Urothelium cell line (cell line): Measurements from ENCODE around the gene JPH3.
A peak's percentile ranks its signal among the peaks of the same experiment; 100 is the strongest.
"Not testable (repeated sequence)": the region's sequence is repeated elsewhere in the genome, so short reads cannot be mapped to it uniquely, and the experiment has no call there.

Experiments used
- DNase-seq: peaks from one replicate; pipeline ENCODE4 v3.0.0; 2011; ENCODE audit warnings: low spot score, mixed read lengths
- FAIRE-seq: peaks from 2 replicates; lab custom pipeline; 2011; peaks lifted over from hg19 to GRCh38; lab: Jason Lieb, UNC

JPH3 gene

DNA sequence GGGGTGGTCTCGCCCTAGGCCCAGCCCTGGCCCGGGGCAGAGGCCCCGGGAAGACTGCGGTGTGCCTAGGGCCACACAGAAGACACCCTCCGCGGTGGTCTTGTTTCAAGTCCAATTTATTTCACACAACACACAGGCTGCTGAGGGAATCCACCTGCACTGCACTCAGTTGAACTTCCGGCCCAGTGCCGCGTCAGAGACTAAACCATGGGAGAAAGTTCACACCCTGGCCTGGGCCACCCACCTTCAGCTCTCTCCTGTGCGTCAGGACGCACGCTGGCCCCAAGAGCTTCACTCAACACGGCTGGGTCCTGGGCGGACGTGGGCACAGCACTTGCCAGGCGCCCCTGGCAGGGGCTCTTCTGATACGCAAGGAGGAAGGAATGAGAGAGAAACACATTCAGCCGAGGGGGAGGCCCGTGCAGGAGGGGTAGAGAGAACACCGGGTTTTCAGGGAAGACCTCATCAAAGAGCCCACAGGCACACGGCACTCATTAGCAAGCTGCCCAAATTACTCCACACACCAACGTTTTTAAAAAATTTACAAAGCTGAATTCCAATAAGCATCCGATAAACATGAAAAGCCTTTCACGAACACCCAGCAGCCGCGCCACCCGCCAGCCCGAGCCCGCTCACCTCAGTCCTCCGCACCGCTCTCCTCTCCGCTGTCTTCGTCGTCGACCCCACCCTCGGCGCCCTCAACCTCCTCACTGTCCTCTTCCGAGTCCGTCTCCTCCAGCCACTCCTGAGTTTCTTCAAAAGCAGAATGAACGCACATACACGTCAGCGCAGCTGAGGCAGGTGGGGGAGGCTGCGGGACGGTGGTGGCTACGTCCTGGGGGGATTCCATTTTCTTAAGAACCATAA, 105.6 kb downstream of the JPH3 start:
- FAIRE-seq, result no peak
- no peak for DNase-seq

DNA sequence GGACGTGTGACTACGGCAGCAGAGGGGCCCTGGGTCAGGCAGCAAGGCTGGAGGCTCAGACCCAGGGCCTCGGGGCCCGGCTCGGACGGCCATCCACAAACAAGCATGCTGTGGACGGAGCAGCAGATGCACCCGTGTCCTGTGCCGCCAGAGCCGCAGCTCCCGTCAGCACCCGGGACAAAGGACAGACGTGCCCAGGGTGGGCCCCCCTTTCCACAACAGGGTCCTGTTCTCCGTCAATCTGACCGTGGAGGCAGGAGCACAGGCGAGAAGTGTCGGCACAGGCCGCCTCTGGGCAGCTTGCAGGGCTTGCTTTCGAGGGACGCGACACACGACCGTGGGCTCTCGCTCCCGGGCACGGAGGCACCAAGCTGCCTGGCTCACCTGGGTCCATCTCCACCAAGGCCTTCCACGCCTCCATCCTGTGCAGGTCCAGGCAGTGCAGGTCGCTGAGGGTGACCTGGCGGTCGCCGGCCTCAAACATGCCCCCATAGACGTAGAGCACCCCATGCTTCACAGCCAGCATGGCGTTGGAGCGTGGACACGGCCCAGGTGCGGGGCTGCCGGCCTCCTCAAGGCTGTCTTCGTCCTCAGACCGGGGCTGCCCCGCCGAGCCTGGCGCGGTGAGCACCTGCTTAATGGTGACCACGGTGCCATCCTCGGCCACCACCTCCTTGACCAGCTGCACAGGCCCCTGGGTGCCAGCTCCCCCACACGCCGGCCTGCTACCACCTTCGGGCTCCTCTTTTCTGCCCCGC, 106.8 kb downstream of the JPH3 start:
- FAIRE-seq (peak; percentile 32), DNase-seq (no peak)

DNA sequence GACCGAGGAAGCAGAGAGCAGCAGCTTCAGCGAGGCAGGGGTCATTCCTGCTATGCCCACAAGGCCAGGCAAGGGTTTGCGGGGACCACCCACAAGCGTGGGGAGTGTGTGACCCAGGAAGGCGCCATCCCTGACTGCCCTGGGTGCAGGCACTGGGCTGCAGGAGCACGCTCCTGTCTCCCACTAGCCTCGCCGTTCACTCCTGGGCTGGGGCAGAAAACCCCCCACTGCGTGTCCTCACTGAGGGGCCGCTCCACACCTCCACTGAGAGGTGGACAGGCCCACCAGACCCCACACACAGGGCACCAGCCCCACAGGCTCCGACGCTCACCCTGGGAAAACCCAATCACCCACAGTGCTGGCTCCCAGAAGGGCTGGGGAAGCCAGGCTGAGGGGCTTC, 107.4 kb downstream of the JPH3 start:
- no peak for DNase-seq
- FAIRE-seq, result no peak

DNA sequence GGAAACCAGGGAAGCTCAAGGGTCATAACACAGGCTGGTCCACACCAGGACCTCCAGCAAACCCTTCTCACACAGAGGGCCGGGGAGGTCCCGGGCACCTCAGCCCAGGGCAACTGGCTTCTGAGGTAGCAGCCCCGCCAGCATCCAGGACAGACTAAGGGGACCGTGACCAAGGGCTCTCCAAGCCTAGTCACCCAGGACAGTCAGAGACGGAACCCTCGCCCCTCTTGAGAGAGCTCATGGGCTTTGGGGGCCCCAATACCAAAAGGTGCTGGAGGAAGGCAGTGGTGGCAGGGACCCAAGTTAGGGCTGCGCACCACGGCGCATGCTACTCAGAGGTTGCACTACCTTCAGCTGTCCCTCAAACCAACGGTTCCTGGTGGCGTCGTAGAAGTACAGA, 108.6 kb downstream of the JPH3 start:
- DNase-seq, result no peak
- no peak for FAIRE-seq

DNA sequence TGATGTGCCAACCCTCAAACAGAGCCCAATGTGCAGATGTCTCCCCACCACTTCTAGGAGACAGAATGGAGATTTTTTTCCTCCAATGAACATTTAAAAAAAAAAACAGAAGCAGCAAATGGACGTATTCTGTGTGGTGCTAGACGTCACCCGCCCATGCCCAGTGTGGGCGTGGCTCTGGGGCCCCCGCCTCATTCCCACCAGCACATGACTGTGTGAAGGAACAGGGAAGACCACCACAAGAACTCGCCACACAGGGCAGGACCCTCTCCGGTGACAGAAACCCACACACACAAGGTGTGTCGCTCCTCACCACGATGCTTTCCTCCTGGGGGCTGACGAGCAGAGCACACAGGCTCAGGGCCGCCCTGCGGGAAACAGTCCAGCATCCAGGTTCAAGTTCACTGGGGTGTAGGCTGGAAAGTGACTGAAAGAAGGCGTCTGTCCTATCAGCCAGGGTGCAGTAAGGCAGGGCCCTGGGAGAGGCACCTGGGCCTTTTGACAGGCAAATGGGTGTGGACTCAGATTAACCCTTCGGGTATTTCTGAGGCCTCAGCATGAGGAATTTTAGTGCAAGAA, 110.0 kb downstream of the JPH3 start:
- DNase-seq (no peak), FAIRE-seq (no peak)

DNA sequence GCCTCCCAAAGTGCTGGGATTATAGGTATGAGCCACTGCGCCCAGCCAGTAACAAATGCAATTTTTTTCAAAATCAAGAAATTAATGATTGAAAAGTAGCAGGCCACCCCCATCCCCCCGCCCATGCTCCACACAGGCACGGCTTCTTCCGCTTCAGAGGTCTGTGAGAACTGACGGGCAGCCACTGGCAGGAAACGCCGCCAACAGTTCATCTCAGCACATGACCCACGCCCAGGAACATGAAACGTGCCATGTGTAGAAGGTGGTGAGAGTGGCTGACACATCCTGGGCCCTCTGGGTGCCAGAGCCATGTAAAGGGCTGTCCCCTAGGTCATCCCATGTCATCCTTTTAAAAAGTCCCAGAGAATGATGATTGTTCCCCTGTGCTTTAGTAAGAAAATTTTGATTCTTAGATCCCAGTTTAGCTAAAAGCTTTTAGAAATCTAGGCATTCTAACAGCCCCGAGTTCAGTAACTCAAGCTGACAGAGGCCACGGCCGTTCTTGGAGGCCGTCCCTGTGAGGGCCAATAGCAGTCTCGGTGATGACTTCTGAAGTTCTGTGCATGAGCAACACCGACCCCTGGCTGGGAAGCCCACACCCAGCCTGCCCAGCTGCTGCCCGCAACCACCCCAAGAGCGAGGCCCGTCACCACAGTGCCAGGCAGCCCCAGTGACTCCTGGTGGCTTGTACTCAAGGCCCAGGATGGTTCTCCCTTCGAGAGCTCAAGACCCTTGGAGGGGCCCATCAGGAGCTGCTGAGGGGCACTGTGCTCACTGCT, 111.3 kb downstream of the JPH3 start:
- no peak for FAIRE-seq

DNA sequence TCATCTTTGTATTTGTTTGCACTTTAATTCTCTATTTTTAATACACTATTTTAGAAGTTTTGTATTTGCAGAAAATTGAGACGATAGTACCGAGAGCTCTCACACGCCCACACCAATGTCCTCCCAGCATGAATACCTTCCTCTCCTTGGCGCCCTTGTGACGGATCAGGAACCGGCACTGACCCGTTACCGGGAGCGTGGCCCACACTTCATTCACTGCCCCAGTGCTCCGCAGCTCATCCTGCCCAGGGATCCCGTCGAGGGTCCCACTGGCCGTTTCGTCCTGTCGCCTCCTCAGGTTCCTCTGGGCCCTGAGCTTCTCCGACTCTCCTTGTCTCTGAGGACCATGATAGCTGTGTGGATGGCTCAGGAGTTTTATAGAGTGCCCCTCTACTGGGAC, 112.9 kb downstream of the JPH3 start:
- no peak for FAIRE-seq

More for the DNA sequence above, 111.3 kb downstream of the JPH3 start:
- no peak for DNase-seq

DNA sequence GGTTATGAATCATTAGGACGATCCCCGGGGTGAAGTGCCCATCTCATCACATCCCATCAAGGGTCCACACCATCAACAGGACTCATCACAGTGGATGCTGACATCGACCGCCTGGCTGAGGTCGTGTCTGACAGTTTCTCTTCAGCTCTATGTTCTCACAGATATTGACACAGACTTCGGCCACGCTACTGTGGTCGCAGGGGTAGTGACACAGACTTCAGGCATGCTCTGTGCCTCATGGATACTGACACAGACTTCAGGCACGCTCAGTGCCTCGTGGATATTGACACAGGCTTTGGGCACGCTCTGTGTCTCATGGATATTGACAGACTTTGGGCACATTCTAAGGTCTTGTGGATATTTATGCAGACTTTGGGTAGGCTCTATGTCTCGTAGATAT, 113.3 kb downstream of the JPH3 start:
- peak; percentile 56 for FAIRE-seq
- DNase-seq, result no peak

More for the DNA sequence above, 112.9 kb downstream of the JPH3 start:
- no peak for DNase-seq

DNA sequence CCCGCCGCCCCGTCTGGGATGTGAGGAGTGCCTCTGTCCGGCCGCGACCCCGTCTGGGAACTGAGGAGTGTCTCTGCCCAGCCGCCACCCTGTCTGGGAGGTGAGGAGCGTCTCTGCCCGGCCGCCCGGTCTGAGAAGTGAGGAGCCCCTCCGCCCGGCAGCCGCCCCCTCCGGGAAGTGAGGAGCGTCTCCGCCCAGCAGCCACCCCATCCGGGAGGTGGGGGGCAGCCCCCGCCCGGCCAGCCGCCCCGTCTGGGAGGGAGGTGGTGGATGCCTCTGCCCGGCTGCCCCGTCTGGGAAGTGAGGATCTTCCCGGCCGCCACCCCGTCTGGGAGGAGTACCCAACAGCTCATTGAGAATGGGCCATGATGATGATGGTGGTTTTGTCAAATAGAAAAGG, 116.5 kb downstream of the JPH3 start:
- not testable (repeated sequence) for DNase-seq, FAIRE-seq

DNA sequence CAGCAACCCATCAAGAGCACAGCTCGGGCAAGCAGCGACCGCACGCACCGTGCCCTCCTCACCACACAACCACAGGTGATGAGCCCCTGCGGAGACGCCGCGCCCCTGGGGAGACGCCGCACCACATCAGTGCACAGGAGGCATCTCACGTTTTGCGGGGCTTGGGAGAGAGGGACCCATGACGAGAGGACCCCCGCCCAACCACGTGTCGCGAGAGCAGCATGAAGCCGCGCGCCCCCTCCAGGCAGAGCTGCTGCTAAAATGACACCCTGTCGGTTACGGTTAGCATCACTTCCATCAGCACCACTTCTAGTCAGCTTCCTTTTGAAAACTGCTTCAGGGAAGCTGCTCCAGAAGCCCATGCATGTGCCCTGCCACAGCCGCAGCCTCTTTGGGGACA, 118.1 kb downstream of the JPH3 start:
- FAIRE-seq (no peak), DNase-seq (no peak)

DNA sequence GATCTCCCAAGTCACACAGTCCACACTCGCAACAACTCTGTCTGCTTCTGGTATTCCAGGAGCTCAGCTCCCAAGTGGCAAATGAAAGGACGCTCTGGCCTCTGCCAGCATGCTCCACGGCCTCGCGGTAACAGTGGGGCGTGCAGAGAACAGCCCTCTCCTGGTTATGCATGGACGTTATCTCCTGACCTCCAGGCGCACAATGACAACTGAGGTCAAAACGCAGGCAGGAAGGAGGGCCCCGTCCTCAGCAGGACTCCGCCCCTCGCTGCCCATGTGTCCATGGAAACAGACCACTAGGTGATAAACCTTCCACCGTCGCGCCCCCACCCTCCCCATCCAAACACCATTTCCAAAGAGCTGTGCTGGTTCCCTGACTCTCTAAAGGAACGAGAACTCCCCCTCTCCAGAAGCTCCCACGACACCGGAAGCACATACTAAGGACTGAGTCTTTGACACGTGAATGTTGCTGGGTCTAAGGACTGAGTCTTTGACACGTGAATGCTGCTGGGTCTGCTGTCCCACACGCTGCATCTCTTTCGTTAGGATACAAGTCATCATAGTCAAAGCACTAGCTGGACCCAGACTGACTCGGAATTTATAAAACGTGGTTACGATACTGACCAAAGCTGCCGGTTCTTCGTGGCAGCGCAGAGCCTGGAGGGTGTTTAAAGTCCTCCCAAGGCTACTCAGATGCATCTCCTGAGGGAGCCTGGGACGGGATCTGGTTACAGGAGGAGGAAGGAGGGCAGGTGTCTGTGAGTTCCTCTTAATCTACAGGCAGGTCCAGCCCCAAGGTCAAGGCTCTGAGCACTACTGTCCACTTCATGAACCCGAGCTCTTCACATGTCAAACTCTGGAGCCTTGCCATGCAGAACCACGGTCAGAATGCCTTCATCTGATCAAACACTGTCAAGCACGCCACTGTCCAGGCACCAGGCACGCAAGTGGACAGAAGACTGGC, 119.6 kb downstream of the JPH3 start:
- FAIRE-seq, result no peak
- DNase-seq, result no peak

DNA sequence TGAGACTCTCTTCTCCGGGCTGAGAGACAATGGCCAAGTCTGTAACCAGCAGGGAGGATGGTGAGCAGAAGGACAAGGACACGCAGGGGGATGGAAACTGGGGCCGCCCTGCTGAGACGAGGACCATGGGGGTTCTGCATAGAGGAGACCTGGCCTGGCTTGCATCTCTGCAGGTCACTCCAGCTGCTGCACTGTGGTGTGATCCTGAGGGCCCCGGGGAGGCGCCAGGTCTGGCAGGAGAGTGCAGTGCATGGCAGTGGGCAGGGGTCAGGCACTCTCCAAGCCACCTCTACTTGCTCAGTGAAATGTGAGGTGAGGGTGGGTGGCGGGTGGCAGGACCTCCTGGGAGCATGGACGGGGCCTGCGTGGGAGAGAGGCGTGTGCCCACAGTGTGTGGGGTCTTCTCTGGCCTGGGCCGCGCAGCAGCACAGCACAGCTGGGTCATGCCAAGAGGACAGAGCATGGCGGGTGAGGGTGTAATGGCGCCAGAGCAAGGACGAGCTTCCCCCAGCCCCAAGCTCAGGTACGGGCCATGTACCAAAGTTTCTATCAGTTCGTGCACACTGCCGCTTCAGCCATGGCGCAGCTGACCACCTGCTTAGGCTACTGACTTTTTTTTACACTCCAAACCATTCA, 120.4 kb downstream of the JPH3 start:
- FAIRE-seq (no peak), DNase-seq (no peak)

DNA sequence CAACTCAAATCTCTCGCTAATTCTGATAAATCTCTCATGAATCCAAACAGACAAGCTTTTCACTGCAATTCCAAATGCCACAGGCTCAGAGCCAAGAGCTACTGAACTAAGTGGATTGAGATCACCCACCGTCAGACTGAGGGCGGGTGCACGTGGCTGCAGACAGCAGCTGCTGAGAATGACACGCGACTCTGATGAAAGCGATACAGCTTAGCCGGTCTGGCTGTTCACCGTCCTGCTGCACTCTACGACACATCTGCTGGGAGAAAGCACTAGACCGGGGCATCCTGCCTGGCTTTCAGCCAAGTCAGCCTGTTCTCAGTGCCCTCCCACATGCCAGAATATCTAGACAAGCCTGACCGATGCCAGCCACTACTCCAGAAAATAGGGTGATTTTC, 120.9 kb downstream of the JPH3 start:
- DNase-seq, result peak; percentile 65
- no peak for FAIRE-seq

DNA sequence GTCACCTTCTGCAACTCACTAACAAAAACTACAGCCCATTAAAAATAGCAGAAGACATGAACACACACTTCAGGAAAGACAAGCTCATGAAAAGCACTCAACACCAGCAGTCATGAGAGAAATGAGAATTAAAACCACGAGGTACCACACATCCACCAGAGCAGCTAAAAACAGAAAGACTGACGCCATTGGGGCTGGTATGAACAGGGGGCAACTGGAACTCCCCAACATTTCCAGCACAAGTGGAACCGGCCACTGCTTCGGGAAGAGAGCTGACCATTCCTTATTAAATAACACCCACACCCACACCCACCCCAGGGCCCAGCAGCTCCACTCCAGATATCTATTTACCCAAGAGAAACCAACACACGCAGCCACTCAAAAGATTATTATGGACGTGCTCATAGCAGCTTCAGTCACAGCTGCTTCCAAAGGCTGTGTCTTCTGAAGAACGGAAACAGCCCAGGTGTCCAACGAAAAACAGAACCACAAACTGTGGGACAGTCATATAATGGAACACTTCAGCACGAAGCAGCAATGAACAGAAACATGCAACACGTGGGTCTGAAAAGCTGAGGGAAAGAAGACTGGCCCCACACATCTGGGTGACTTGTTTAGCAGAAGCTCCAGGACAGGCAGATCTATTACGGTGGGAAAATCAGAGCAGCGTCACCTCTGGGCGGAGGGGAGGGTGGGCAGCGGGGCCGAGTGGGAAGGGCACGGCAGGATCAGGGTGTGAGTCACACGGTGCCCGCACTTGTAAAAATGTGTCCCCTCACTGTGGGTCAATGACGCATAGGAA, 122.4 kb downstream of the JPH3 start:
- FAIRE-seq, result no peak
- no peak for DNase-seq

DNA sequence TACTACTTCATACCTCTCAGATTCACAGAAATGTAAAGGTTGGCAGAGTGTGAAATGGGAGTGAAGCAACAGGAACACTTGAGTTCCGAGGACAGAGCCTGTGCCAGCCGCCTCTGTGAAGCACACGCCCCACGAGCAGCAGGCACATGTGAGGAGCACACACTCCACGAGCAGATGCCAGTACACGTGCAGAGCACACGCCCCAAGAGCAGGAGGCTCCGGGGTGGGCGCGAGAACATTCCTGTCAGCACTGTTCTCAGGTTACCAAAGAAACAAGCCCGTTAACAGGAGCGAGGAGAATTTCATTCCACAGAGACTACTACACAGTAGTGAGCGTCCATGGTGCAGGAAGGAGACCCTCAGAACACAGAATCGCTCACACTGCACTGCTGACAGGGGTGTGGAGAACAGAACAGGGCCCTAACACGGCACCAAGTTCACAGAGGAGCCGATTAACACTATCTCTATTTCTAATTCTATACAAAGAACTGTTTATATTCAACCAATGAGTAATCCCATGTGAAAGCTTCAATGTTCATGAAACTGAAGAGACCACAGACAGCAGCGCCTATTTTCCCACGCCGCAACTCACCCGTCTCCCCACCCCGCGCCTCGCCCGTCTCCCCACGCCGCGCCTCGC, 123.4 kb downstream of the JPH3 start:
- peak; percentile 40 for DNase-seq
- no peak for FAIRE-seq

DNA sequence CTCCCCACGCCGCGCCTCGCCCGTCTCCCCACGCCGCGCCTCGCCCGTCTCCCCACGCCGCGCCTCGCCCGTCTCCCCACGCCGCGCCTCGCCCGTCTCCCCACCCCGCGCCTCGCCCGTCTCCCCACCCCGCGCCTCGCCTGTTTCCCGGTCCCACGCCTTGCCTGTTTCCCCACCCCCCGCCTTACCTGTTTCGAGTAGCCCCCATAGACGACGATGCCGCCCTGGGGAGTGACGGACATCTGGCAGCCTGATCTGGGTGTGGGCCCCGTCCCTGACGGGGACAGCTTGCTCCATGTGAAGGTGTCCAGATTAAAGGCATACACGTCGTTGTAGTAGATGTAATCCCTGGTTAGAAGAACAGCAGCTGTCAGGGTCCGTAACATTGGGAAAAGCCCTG, 124.3 kb downstream of the JPH3 start:
- FAIRE-seq, DNase-seq: not testable (repeated sequence)

DNA sequence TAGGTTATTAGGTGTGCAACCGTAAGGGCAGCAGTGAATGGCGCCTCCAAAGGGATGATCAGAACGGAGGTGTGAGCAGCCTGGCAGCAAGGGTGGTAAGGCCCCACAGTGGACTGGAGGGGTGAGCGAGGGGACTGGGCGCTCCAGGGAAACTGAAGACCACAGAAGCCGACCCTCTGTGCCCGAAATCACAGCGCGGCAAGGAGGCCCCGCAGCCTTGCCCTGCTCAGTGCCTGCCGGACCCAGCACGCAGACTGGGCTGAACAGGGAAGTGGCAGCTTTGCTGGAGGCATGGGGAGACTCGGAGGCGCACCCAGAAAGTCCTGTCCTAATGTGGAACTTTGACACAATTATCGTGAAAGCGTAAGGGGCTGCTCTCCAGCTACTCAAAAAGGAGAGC, 125.0 kb downstream of the JPH3 start:
- no peak for FAIRE-seq
- no peak for DNase-seq

DNA sequence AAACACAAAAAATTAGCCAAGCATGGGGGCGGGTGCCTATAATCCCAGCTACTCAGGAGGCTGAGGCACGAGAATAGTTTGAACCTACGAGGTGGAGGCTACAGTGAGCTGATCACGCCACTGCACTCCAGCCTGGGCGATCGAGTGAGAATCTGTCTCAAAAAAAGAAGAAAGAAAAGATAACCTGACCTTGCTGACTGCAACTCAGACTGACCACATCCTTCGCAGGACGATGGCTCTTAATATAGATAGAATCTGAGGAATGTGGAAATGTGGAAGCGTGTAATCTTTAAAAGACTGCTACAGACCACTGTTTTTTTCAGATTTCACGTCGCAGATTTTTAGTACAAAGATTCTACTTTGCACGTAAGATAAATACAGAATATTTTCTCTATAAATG, 125.7 kb downstream of the JPH3 start:
- DNase-seq, result no peak
- FAIRE-seq, result no peak
